ENCODE measurements around the gene LEKR1.

- TF ChIP-seq, protein P1, sequence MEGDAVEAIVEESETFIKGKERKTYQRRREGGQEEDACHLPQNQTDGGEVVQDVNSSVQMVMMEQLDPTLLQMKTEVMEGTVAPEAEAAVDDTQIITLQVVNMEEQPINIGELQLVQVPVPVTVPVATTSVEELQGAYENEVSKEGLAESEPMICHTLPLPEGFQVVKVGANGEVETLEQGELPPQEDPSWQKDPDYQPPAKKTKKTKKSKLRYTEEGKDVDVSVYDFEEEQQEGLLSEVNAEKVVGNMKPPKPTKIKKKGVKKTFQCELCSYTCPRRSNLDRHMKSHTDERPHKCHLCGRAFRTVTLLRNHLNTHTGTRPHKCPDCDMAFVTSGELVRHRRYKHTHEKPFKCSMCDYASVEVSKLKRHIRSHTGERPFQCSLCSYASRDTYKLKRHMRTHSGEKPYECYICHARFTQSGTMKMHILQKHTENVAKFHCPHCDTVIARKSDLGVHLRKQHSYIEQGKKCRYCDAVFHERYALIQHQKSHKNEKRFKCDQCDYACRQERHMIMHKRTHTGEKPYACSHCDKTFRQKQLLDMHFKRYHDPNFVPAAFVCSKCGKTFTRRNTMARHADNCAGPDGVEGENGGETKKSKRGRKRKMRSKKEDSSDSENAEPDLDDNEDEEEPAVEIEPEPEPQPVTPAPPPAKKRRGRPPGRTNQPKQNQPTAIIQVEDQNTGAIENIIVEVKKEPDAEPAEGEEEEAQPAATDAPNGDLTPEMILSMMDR (conservative IDR thresholded peaks at IDR 0.05), result no peak
- no peak for TF ChIP-seq ZFX (IDR thresholded peaks at IDR 0.05)
Measured at GRCh38 chr3:156892701-156893100, 66.5 kb downstream of the LEKR1 start.
